Stimulated activated CD4-positive, alpha-beta T cell treated with anti-CD3 and anti-CD28 coated beads, Interleukin-1b, Interleukin-23, amount 100 ng/mL, for 4 hours (primary cell): Measurements from ENCODE around the gene RETREG3.

ENCODE experiments used
- DNase-seq, 2 donors: peaks; one replicate each; pipeline ENCODE4 v3.0.0-alpha.2; 2020; ENCODE audit warnings: low read depth in 2 of 2

RETREG3 gene

DNA sequence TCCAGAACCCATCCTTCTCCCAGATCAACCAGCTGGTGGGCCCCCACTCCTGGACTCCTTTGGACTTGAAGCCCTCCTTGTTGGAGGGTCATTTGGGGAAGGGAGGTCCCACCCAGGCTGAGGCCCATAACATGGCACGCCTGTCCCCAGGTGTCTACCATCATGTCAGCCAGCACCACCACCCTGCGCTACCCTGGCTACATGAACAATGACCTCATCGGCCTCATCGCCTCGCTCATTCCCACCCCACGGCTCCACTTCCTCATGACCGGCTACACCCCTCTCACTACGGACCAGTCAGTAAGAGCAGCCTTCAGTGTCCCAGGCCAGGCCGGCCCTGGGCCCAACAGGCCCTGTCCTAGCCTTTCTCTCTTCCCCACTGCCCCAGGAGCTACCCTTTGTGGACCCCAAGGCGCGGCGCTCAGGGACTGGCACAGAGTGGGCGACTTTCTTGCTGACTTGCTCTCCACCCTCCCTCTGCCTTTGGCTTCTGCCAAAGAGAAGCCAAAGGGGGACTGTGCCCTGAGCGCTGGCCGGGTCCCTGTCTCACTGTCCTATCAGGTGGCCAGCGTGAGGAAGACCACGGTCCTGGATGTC, 4.6 kb upstream of the RETREG3 start:
- no peak for DNase-seq

DNA sequence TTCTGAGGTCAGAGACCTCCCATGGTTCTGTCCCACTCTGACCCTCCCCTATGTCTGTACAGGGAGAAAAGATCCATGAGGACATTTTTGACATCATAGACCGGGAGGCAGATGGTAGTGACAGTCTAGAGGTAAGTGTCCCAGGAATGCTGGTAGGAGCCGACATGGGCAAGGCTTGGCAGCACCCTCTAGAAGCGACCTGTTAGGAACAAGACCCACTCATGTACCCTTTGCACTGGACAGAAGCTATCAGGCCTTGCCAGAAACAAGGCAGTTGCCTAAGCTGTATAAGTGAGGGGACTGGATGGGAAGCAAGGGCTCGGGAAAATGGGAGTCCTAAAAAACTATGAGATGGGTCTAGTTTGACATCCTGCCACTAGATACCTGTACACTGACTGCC, 2.8 kb upstream of the RETREG3 start:
- DNase-seq, result no peak

DNA sequence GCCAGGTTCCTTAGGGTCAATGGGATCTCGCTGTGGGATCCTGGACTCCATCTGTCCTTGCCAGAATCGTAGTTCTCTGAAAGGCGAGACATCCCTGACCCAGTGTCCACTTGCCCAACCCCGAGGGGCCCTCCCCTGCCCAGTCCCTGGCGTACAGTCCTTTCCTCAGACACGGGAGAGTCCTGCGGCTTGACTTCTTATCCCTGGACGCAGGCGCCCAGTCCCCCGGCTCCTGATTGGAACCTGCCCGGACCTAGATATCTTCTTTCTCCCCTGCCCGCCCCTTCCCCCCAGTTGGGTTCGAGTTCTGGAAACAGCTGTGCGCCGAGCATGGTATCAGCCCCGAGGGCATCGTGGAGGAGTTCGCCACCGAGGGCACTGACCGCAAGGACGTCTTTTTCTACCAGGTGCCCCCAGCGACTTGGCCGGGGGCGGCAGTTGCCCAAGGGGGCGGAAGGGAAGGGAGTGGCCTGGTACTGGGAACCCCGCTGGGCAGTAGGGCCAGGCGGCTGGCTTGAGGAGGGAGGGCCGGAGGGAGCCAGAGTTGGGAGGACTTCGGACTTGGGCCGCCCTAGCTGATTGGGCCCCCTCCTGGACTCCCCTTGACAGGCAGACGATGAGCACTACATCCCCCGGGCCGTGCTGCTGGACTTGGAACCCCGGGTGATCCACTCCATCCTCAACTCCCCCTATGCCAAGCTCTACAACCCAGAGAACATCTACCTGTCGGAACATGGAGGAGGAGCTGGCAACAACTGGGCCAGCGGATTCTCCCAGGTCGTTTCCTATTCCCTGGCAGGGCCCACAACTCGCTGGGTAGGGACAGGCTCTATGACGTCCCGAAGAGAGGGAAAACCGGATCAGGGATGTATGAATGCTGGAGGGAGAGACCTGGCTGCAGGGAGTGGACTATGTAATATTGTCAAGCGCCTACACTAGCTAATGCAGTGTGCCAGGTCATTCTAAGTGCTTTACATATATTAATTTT, 934 bp upstream of the RETREG3 start:
- peak in 1 of 2 donors; percentile 15 for DNase-seq

DNA sequence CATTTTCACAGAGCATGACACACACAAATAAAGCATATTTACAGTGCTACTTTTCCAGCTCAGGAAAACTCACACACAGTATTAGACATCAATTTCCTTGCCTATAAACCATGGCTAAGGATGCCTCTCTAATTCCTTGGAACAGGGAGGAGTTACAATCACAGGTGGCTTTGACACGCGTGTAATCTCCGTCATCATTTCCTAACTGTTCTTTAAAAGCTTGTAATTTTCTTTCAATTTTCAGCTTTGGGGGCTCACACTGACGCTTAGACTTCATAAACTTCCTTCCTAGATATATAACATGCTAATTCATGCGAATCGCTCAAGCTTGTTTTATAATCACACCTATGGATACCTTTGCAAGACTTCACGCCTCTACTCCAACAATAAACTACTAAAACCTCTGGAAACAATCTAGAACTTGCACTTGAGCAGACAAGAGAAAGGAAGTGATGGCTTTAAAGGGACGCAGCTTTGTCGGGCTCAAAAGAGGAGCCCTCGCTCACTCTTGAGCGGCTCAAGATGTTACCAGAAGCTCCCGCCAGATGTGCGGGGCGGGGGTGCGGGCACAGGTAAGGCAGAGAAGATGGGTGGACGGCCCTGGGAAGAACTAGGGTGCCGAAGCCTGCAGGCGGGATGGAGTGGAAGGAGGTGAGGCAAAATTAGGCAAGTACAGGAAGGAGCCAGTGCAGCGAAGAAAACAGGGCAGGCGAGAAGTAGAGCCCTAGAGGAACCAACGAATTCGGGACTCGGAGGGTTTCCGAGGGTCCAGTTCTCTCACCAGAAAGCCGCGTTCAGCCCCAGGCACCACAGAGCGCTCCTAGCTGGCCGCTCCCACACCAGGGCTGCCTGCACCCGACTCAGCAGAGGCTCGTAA, 631 bp downstream of the RETREG3 start:
- DNase-seq, result peak in 1 of 2 donors; percentile 6

DNA sequence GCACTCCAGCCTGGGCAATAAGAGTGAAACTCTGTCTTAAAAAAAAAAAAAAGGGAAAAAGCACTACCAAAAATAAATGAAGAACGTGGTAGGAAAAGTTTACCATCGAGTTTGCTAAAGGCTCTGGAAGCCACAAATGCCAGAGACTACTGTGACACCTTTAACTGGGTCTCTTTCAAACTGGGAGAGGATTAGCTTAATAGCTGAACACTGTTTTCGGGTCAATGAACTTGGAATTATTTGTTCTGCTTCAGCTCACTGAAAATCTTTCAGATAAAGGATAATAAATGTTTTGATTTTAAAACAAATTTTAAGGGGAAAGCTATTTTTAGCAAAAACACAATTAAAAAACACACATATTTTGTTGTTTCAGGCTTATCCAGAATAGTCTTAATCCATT, 1.4 kb downstream of the RETREG3 start:
- no peak for DNase-seq

DNA sequence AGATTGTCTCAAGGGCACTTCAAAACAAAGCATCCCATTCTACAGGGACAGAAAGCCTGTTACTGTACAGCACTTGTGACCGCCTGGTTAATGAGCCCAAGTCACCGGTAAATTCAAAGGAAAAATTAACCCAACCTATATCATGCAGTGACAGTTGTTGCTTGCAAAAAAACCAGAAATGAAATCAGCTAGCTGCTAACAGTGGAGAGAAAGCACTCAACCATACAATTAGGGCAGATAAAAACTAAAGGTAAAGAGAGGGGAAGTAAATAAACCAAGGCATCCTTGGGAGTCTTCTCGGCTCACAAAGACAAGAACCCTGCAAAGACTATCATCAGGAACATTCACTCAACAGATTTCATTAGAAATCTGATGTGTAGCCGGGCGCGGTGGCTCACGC, 5.9 kb downstream of the RETREG3 start:
- no peak for DNase-seq

DNA sequence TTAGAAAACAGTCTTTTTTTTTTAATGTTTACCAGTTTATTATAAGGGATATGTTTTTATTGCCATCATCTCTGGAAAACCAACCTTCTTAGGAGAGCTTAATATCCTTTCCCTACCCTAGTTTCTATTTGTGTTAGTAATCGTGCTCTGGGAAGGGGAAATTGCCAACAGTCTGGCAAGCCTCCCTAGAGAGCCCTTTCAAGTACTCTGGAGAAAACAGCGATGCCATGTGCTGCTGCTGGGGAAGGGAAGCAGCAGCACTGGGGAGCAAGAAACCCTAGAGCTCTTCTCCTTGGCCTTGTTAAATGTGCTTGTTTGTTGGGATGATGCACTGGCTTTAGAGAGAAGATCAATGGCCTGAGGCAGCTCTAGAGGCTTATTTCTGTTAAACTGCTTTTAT, 10.3 kb downstream of the RETREG3 start:
- no peak for DNase-seq

DNA sequence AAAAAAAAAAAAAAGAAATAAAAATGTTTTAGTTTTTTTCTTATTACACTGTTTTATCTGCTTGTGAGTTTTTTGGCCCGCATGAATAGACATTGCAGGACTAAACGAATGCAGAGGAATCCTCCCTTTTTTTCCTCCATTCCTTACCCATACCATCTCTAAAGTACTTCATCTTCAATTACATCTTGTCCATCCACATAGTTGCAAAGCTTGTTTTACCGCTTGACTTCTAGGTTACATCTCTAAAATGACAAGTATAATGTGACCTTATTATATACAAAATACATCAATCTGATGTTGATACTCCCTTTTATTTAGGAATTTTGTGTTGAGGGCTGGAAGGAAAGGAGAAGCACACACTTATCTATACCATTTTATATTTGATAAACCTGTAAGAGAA, 12.8 kb downstream of the RETREG3 start:
- DNase-seq, result no peak

DNA sequence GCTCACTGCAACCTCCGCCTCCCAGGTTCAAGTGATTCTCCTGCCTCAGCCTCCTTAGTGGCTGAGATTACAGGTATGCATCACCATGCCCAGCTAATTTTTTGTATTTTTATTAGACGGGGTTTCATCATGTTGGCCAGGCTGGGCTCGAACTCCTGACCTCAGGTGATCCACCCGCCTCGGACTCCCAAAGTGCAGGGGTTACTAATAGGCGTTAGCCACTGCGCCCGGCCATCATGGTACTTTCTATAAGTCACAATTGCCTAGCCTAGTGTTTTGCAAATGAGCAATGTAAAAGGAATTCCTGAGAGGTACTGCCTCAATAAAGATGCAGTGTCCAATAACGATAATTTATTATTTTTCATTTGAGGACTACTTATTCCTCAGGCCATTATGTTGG, 17.8 kb downstream of the RETREG3 start:
- no peak for DNase-seq

DNA sequence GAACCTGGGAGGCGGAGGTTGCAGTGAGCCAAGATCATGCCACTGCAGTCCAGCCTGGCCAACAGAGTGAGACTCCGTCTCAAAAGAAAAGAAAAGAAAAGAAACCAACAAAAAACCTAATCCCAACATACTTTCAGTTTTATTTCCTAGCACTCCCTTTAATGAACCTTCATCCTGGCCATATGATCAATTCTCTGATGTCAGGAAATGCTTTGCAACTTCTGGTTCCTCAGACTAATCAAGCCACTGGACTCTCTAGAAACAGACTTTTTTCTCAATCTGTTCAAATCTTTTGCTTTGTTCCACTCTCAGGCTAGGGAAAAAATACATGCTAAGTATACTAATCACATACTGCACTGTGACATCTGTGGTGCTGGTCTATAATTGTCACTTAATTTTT, 18.3 kb downstream of the RETREG3 start:
- no peak for DNase-seq

DNA sequence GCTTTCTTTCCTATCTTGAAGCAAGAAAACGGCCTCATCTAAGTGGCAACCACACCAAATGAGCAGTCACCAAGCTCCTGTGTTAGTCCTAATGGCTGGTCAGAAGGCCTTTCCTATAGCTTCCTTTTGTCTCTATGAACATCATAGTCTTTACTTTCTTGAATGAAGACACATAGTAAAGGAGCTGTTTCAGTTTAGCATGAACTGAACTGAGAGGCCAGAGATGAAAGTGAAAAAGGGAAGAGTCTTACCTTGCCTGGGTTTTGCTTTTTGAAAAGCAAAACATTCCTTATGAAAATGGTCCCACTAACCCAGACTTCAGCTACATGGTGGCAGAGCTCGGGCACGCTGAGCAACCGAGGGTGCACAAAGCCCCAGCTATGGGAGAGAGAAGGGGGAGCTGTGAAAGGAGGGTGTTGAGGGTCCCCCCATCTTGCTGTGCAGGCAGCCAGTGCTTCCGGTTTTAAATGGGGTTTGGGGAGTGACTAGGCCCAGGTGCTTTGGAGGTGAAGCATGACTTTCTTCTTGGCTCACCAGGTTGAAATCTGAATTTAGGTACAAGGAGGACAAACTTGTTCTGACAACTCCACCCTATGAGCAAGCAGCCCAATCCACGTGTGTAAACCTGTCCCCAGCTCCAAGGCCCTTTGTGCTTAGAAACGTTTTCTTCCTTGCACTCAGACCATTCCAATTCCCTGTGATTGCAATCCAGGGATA, 22.5 kb downstream of the RETREG3 start:
- no peak for DNase-seq

DNA sequence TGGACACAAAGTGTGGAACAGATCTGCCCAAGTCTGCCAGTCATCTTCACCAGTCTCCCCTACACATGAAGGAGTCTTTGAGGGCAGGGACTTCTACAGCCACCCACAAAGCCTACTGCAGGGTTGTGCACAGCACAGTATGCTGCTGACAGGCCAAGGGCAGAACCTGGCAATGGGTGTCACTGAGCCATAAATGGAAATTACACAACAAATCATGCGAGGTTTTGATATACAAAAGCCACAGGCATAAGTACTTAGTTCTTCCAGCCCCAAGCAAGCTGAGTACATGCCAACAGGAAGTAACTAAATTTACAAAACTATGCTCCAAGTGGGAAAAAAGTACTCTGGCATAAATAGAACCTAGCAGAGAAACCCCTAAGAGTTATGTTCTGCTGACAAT, 23.8 kb downstream of the RETREG3 start:
- DNase-seq, result no peak

DNA sequence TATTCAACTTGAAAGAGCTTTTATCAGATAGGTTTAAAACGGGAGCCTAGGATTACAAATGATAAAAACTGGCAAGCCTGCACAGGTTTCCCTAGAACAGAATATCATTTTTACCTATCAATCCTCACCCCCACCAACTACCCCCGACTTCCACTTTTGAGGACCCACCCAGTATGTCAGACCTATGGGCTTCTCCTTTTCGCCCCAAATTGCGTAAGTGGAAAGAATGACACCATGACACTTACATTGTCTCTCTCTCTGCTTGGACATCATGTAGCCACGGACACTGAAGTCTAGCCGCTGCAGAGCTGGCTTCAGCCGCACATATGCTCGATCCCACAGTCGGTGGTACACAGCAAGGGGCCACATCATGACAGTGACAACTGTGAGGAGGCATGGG, 24.3 kb downstream of the RETREG3 start:
- DNase-seq, result no peak

DNA sequence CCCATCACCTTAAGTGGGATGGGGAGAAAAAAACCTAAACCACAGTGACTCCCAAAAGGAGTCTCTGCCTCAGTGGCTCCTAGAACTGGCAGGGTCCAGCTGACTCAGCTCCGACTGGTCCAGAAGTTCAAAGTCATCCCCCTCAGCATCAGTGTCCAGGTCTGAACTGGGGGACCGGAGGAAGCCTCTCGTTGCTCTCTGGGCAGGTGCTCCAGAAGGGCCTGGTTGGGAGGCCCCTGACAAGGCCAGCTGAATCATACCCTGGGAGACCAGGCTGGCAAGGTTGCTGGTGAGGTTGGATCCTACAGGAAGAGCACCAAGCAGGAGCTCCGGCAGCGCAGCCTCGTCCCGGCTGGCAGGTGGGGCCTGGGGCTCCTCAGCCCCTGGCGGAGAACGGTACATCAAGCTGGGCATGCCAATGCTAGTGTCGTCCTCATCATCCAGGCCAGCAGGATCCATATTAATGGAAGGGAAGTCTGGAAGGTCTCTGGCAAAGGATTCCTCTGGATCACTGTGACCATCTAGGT, 27.4 kb downstream of the RETREG3 start:
- DNase-seq, result no peak

DNA sequence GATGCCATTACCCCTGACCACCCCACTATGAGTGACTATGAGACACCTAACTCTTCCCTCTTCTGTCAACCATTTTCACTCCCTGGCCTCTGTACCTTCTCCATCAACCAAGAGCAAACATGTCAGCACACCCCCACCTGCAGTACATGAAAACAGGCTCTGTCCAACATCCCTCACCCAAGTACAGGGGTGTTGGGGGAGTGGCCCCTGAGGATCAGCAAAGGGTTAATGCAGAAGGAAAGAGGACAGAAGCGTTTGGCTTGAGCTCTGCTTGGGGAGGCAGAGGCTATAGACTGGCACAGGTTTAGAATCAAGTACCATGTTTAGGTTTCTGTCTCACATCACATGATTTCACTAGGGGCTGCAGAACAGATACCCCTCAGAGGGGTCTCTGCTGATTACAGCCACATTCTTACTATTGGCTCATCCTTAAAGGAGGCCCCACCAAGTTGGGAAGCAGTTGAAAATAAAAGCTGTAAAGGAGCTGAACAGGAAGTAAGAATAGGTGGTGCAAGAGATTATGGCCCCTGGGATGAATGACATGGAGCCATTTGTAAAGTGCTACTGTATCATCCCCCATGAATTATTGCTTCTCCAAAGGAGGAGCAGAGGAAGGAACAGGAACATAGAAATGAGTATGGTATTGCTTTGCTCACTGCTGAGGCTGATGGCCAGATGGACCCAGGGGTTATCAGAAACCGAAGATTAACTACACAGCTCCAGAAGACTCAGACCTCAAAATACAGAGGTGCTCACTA, 29.2 kb downstream of the RETREG3 start:
- DNase-seq, result no peak

DNA sequence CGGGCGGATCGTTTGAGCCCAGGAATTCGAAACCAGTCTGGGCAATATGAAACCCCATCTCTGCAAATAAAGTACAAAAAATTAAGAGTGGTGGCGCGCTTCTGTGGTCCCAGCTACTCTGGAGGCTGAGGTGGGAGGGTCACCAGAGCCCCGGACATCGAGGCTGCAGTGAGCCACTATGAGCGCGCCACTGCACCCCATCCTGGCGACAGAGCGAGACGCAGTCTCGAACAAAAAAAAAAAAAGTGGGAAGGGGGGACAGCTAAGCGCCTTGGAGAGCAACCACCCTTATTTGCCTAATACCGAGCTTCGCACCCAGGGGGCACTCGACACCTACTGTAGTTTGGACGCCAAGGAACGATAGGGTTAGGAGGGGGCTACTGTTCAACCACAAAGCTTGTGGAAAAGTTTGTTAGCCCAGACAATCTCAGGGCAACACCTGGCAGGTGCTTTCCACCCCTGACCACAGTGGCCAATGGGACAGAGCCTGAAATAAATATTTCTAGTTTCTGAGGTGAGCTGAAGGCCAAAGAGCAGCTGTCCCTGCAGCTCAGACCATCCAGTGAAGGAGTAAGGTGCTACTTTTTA, 30.8 kb downstream of the RETREG3 start:
- peak; percentile 51 to 65 for DNase-seq

DNA sequence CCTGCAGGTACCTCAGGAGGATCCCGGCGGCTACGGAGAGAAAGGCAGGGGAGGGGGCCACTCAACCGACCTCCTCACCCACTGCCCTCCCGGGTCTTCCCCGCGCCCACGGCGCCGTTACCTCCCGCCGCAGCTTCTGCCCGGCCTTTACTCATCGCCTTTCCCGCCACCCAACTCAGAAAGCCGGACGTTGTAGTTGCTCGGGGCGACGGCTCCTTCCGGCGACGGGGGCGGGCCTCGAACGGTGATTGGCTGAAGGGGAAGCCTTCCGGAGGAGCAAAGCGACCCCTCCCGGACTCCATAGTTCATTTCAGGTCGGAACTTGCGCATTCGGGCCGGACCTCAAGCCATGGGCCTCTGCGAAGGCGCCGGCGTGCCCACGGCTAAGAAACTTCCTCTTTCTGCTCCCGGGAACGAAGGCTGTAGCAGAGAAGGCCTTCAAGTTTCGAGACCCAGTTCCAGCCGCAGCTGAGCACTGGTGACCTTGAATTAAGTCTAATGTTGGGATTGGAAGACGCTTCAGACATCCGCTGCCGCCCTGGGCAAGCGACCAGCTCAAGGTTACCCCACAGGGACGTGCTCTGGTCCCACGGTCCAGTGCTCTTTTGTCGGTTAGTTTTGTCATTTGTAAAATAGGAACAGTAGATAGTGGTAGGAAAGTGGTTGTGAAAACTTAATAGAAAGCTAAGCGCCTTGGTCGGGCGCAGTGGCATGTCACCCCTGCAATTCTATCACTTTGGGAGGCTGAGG, 31.5 kb downstream of the RETREG3 start, which contains the start of gene PSMC3IP:
PSMC3IP (minus strand) TSS at position 198 of the 750 bp plus-strand sequence; CDS start at position 155, 43 bp downstream.
- DNase-seq, result peak; percentile 82 to 92

DNA sequence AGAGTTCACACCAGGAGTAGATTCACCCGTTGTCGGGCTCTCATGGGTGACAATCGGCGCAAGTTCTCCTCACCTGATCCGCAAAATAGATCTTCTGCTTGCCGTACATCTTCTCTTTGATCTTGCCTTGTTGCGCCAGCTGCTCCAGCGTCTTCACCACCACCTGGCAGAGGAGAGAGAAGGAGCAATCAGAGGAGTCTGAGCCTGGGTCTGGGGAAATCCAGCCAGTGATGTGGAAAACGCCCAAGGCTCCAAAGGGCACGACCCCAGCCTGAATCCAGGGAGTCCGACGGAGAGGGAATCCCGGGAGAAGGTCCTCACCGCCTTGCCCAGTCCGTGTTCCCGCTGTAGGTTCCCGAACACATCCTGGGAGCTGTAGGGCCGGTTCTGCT, 32.0 kb downstream of the RETREG3 start:
- no peak for DNase-seq

DNA sequence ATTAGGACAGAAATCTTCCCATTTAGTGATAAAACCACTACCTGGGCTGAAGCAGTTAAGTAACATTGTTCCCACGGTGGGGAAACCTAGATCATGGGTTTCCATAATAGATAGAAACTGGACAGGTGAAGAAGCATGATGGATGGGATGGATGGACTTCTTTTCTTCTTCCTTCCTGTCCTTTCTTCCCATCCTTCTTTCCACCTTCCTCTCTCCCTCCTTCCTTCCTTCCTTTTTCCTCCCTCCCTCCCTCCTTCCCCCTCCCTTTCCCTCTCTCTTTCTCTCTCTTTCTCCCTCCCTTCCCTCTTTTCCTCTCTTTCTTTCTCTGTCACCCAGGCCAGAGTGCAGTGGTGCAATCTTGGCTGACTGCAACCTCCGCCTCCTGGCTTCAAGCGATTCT, 34.7 kb downstream of the RETREG3 start:
- DNase-seq, result no peak
